Spleen (tissue), 11 donors: Measurements from ENCODE around the gene CASP10. TPM values are rescaled to one million over a fixed set of nuclear protein-coding genes. Genes with fewer than 3 reads are reported as not detected.
"Not testable (repeated sequence)": the region's sequence is repeated elsewhere in the genome, so short reads cannot be mapped to it uniquely, and the experiment has no call there.

Experiments used
- DNase-seq: peaks from one replicate; pipeline ENCODE4 v3.0.0-alpha.2; 2020
- H3K27ac ChIP-seq, 8 donors: fragments of 200-600 bp; sonication (generic) in 7 of 8; 1 replicate in 4 of 8; 2 replicates in 4 of 8; pipeline versions ENCODE4 v1.5.0 to v1.8.0; 2016 to 2021; ENCODE audit warnings: inconsistent platforms in 4 of 8, mild to moderate bottlenecking in 4 of 8, moderate library complexity in 1 of 8
- H3K27me3 ChIP-seq, 7 donors: fragments of 200-600 bp; sonication (generic) in 6 of 7; replicated peaks in 1 of 7; 1 replicate in 4 of 7; 2 replicates in 3 of 7; pipeline versions ENCODE4 v1.5.0 to v1.8.0; 2016 to 2021; ENCODE audit warnings: inconsistent platforms in 3 of 7, mild to moderate bottlenecking in 1 of 7
- H3K36me3 ChIP-seq, 6 donors: fragments of 200-600 bp; sonication (generic) in 5 of 6; 1 replicate in 4 of 6; 2 replicates in 2 of 6; pipeline versions ENCODE4 v1.5.0 to v1.8.0; 2016 to 2021; ENCODE audit warnings: inconsistent platforms in 2 of 6
- H3K4me1 ChIP-seq, 6 donors: fragments of 200-600 bp; sonication (generic) in 5 of 6; 1 replicate in 3 of 6; 2 replicates in 3 of 6; pipeline versions ENCODE4 v1.5.0 to v1.8.0; 2016 to 2021; ENCODE audit warnings: inconsistent platforms in 3 of 6
- H3K4me3 ChIP-seq, 8 donors: fragments of 200-600 bp; sonication (generic) in 7 of 8; 1 replicate in 4 of 8; 2 replicates in 4 of 8; pipeline versions ENCODE4 v1.5.0 to v1.8.0; 2016 to 2021; ENCODE audit warnings: inconsistent platforms in 4 of 8, mild to moderate bottlenecking in 4 of 8, moderate library complexity in 2 of 8
- H3K9me3 ChIP-seq, 8 donors: fragments of 200-600 bp; sonication (generic) in 7 of 8; 1 replicate in 4 of 8; 2 replicates in 4 of 8; pipeline versions ENCODE4 v1.5.0 to v1.8.0; 2016 to 2021; ENCODE audit warnings: inconsistent platforms in 4 of 8
- CTCF ChIP-seq, 11 experiments: fragments of 200-600 bp in 7 of 11; fragments of 450-650 bp in 4 of 11; sonication (generic) in 4 of 11; IDR thresholded peaks in 8 of 11; conservative IDR thresholded peaks in 3 of 11; 1 replicate in 7 of 11; 2 replicates in 4 of 11; pipeline versions ENCODE4 v1.4.0 to v1.8.0; 2016 to 2021; ENCODE audit warnings: antibody characterized with exemption in 11 of 11, inconsistent platforms in 4 of 11, mild to moderate bottlenecking in 1 of 11
- POLR2A ChIP-seq, 3 donors: fragments of 450-650 bp; IDR thresholded peaks; one replicate each; pipeline ENCODE4 v1.5.1; 2017; ENCODE audit warnings: antibody characterized with exemption in 3 of 3, mild to moderate bottlenecking in 1 of 3
- POLR2AphosphoS5 ChIP-seq, 3 donors: sonication (generic); formaldehyde crosslinking; IDR thresholded peaks; one replicate each; pipeline ENCODE4 v1.5.1; 2017; ENCODE audit warnings: antibody characterized with exemption in 3 of 3
- WGBS, 5 donors: extraction: QIAGEN DNeasy Blood & Tissue Kit in 3 of 5; methylation state at CpG; one replicate each; pipeline versions ENCODE4 v1.1.5 to v1.1.7; 2013 to 2018; 5-methylcytosine and 5-hydroxymethylcytosine counted together
- intact Hi-C: fragments of 100-400 bp; cut with DNase I; formaldehyde crosslinking; loops from one replicate; pipeline ENCODE4 v1.15.0; 2023; ENCODE audit warnings: low total_unique reads
- polyA plus RNA-seq, 3 donors: library from polyadenylated mRNA; stranded (reverse); fragments of 200-250 nt; gene quantifications; one replicate each; pipeline ENCODE4 v1.2.1, GENCODE V29; 2013
- total RNA-seq, 7 donors: library from RNA; depleted of rRNA in 3 of 7; stranded (reverse); fragments of >200 nt in 3 of 7; fragmentation: NEBNext Ultra II Directional in 4 of 7; extraction: Animal tissue kit (Norgen Biotek cat#: 25700) in 4 of 7; gene quantifications; one replicate each; pipeline versions ENCODE4 v1.1.0 to v1.2.1, GENCODE V29; 2016 to 2021
- donor health status: healthy with polysubstance abuse.
- donor health status: DM: no; HTN: no; CAD: no; lungs with moderate emphysema.
- donor health status: DM: no; HTN: no; CAD: no.
- donor health status: Bipolar disorder and iron deficiency.
- donor health status: healthy.
- donor health status: DM: no; HTN: no; CAD: no.
- donor health status: DM: yes; HTN: yes; CAD: no.

Gene CASP10
- total and polyA plus RNA-seq, 10 donors: 5.6 to 75.6 (median 54.6) TPM

GRCh38 chr2:201144101-201145051 is 38.6 kb upstream of the CASP10 start:
- no peak for TF ChIP-seq POLR2A (IDR thresholded peaks at IDR 0.05)
- TF ChIP-seq POLR2AphosphoS5 (IDR thresholded peaks at IDR 0.05): peak in 1 of 3 donors; percentile 10
- DNase-seq: no peak
- no peaks in the 10 kb centered on the region for H3K27me3 ChIP-seq
- 86 to 95% (median 93%) methylated on average over 5 of the region's 5 CpGs for WGBS, 5 donors
- H3K9me3 ChIP-seq: no peaks in the 10 kb centered on the region
- H3K4me3 ChIP-seq: no peak overlapping the region
- intact Hi-C loops: no loop called here
- peaks cover 4 to 100% (median 74%) of the 10 kb centered on the region in 6 donors for H3K36me3 ChIP-seq
- peaks cover 0 to 55% (median 8%) of the 10 kb centered on the region in 6 donors for H3K4me1 ChIP-seq
- H3K27ac ChIP-seq: peak overlapping the region in 2 of 8 donors; percentile 13 to 32

- TF ChIP-seq POLR2AphosphoS5 (IDR thresholded peaks at IDR 0.05) (no peak), CTCF (IDR thresholded peaks at IDR 0.05 in 8 of 11, conservative IDR thresholded peaks at IDR 0.05 in 3 of 11) (no peak), POLR2A (IDR thresholded peaks at IDR 0.05) (no peak)
- no peaks in the 10 kb centered on the region for H3K9me3 ChIP-seq
- no peak for DNase-seq
- peaks cover 0 to 99% (median 70%) of the 10 kb centered on the region in 6 donors for H3K36me3 ChIP-seq
- H3K27me3 ChIP-seq: no peaks in the 10 kb centered on the region
- 80 to 94% (median 83%) methylated on average over 1 of the region's 1 CpG for WGBS, 5 donors
- H3K4me3 ChIP-seq: no peak overlapping the region
- peak overlapping the region in 6 of 8 donors; percentile 34 to 89 (median 84) for H3K27ac ChIP-seq
- intact Hi-C loops: no loop called here
- H3K4me1 ChIP-seq: peaks cover 23 to 82% (median 41%) of the 10 kb centered on the region in 6 donors
These were observed 34.4 kb upstream of the CASP10 start for GRCh38 chr2:201148434-201148990.

GRCh38 chr2:201149064-201149820 is 33.7 kb upstream of the CASP10 start:
- intact Hi-C loops: no loop called here
- H3K27ac ChIP-seq: peak overlapping the region in 7 of 8 donors; percentile 34 to 89 (median 84)
- no peak for DNase-seq
- WGBS, 5 donors: 91 to 100% (median 98%) methylated on average over 2 of the region's 2 CpGs
- no peaks in the 10 kb centered on the region for H3K27me3 ChIP-seq
- no peaks in the 10 kb centered on the region for H3K9me3 ChIP-seq
- H3K4me3 ChIP-seq: no peak overlapping the region
- peaks cover 26 to 83% (median 46%) of the 10 kb centered on the region in 6 donors for H3K4me1 ChIP-seq
- peaks cover 0 to 99% (median 69%) of the 10 kb centered on the region in 6 donors for H3K36me3 ChIP-seq
- no peak for TF ChIP-seq CTCF (IDR thresholded peaks at IDR 0.05 in 8 of 11, conservative IDR thresholded peaks at IDR 0.05 in 3 of 11)
- peak in 1 of 3 donors; percentile 37 for TF ChIP-seq POLR2AphosphoS5 (IDR thresholded peaks at IDR 0.05)

- H3K27me3 ChIP-seq, intact Hi-C loops, H3K9me3 ChIP-seq, H3K4me3 ChIP-seq: not testable (repeated sequence)
- peak; percentile 36 for DNase-seq
- TF ChIP-seq POLR2AphosphoS5 (IDR thresholded peaks at IDR 0.05): peak in 1 of 3 donors; percentile 12
- peak overlapping the region in 7 of 8 donors; percentile 34 to 89 (median 84) for H3K27ac ChIP-seq
- H3K36me3 ChIP-seq: peaks cover 0 to 99% (median 69%) of the 10 kb centered on the region in 6 donors
- 95 to 98% (median 96%) methylated on average over 8 of the region's 8 CpGs for WGBS, 5 donors
- peaks cover 26 to 83% (median 52%) of the 10 kb centered on the region in 6 donors for H3K4me1 ChIP-seq
These were observed 33.1 kb upstream of the CASP10 start for GRCh38 chr2:201149821-201150165.
